ENCODE results near the gene EXOC4.
"Not testable (repeated sequence)": the region's sequence is repeated elsewhere in the genome, so short reads cannot be mapped to it uniquely, and the experiment has no call there.

EXOC4 gene

DNA sequence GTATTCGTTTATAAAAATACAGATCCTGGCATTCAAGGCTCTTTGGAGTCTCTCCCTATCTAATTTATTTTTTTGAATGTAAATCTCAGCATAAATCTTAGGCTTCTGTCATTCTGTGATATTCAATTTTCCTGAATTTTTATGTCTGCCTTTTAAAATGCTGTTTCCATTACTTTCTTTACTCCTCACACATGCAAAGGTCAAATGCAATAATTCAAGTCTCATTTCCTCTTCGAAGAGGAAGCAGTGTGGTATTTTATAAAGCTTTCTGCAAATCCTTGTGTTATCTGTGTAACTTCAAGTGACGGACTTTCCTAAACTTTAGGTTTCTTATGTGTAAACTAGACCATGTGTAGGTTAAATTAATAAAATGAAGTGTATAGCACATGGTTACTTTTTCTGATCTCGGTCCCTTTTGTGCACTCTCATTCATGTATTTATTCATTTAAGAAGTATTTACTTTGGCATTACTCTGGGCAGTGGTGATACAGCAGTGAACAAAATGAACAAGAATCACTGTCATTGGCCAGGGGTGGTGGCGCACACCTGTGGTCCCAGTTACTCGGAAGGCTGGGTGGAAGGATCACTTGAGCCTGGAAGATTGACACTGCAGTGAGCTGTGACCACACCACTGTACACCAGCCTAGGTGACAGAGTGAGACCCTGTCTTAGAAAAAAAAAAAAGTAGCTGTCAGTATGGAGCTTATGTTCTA is 332.2 kb downstream of the EXOC4 start:
- DNase-seq = no peak

DNA sequence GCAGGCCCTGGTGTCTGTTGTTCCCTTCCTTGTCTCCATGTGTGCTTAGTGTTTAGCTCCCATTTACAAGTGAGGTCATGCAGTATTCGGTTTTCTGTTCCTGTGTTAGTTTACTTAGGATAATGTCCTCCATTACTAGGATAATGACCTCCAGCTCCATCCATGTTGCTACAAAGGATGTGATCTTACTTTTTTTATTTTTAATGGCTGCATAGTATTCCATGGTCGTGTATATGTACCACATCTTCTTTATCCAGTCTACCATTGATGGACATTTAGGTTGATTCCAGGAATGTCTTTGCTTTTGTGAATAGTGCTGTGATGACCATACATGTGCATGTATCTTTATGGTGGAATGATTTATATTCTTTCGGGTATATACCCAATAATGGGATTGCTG is 333.4 kb downstream of the EXOC4 start:
- no peak for DNase-seq

DNA sequence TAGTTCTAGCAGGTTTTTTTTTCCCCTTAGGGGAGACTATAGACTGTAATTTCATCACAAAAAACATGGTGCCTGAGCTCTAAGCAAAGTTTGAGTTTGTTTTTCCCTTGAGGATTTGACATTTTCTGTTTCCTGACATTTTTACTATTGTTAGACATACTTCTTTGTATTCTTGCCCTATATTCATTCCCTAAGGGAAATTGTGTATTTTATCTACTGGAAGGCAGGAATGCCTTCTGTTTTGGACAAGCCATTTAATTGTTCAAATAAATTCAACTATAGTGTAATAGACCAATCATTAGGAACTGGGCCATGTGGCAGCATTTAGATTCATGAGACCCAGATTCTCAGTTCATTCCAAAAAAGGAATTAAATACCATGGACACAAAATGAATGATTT is 335.0 kb downstream of the EXOC4 start:
- no peak for DNase-seq

DNA sequence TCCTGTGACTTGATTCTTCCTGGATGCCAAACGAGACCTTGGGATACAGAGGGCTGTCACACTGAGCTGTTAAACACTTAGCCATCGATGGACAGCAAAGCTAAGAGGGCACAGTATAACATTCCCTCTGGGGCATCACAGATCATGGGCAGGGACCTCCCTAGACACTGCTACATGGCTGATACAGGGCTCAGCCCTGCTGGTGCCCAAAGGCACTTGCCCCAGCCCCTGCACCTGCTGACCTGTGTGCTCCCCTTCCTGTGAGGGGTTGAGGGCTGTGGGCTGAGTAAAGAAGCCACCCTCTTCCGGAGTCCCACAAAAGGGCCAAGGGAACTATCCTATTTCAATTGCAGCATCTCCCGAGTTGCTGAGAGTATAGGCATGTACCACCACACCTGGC is 337.9 kb downstream of the EXOC4 start:
- DNase-seq = no peak

DNA sequence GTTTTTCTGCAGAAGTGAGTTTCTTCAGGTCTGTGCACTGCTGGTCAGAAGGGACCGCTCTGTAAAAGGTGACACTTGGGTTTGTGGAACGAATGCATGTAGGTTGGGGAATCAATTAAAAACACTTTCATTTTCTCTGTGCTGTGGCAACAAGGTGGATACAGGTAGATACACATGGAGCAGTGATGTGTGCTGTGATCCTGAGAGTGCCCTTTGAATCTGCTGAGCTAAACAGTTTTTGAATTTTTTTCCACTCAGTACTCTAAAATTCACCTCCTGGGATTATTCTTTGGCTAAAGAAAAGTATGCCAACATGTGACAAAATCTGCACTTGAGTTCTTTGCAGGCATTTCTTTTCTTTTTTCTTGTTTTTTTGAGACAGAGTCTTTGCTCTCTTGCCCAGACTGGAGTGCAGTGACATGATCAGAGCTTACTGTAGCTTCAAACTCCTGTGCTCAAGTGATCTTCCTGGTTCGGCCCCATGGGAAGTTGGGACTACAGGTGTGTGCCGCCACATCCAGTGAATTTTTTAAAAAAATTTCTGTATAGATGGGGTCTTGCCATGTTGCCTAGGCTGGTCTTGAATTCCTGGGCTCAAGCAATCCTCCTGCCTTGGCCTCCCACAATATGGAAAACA is 338.9 kb downstream of the EXOC4 start:
- no peak for DNase-seq

DNA sequence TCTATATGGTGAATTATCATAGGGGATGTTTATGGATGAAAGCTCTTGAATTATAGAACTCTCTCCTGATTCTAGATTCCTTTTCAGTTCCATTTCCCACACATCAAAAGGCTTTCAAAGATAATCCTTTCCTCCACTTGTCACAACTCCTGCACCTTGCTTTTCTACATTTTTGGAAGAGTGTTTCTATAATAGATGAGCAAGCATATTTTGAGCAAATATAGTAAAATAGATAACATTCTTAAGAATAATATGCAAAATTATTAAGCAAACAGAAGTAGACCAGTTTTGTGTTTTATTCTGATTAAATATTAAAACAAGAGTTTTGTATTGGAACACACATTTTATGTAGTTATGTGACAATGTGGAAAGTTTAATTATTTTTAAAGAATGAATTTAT is 340.7 kb downstream of the EXOC4 start:
- DNase-seq = no peak

DNA sequence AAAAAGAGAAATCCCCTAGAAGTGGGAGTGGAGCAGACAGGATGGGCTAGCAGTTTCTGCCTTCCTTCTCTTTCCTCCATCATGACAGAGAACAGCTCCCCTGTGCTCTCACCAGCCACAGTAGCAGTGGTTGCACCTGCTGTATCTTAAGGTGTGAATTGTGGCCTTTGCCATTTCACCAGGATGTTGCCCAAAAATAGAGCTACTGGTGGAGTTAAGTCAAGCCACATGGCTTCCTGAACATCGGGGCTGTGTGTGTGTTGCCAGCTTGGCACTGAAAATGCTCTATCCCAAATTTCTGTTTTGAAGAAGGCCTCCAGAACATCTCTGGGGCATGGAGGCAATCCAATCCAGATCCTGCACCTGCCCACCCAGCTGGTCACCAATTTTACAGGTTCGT is 348.7 kb downstream of the EXOC4 start:
- no peak for DNase-seq

DNA sequence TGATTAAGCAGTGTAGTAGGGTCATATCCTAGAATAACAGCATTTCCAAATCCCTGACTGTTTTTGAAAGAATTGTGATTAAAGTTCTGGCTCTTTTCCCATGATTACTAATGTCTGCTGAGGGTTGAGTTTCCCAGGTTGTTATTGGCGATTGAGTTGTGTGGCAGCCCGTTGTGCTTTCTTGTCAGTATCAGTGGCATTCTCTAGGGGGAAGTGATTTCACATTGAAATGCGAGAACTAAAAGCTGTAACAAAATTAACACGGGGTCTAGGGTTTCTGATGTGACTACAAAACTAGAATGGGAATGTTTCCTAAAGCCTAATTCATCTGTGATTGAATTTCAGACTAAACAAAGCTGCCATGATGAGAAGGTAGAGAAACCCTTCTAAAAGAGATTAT is 349.4 kb downstream of the EXOC4 start:
- DNase-seq = no peak

DNA sequence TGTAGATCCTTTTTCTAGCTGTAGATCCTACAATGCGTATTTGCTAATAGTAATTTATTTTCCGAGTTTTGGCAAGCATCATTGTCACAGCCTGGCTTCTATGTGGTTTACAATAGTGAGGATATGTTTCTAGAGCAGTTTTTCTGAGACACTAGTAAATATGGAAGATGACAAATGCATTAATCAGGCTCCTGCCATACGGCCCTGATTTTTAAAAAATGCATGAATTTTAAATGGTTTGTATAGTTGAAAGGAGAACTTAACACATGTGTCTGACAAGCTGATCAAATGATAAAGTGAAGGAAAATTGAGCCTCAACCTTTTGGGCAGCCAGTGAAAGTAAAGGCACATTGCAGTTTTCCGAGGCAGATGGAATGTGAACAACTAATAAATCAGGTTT is 354.1 kb downstream of the EXOC4 start:
- DNase-seq = no peak

DNA sequence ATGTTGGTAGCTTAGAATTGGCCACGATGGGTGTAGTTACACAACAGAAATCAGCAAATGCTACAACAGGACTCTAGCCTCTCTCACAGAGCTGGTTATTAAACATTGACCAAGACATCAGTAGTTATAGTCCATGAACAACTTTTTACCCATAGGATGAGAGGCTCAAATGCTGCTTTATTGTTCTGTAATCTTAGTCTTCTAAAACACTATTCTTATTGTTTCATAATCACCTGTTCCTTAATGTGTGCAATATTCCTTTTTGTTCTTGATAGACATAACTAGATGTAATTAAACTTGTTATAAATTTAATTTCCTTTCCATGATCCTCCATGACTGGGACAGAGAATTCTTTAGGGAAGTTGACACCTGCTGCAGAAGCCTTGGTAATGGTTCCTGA is 356.9 kb downstream of the EXOC4 start:
- DNase-seq = no peak

DNA sequence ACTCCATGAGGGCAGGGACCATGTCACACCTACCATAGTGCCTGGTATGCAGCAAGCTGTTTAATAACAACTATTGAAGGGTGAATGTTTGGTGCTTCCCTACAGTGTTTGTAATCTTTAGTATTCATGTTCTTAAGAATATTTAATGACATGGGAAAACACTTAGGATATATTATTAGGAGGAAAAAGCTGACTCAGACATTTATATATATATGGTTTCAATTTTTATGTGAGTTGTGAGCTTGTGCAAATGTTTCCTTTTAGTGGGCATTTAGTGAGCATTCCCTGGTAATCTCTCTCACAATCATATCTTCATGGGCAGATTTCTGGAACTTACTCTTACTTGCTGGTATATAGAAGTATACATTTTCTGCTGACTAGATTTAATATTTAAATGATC is 359.1 kb downstream of the EXOC4 start:
- DNase-seq = no peak

DNA sequence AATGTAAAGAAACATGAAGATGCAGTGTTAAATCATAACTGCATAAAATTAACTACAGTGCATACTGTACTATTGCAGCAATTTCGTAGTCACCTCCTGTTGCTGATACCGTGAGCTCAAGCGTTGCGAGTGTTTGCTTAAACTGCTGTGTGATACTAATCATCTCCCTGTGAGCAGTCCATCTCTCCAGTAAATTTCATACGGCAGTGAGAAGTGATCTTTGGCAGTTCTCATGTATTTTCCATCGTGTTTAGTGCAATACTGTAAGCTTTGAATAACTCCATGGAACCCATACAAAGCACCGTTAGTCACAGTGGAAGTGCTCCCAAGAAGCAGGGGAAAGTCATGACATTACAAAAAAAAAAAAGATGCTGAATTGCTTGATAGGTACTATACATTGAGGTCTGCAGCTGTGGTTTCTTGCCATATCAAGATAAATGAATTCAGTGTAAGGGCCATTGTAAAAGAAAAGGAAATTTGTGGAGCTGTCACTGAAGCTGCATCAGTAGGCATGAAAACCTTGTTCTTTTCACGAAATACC is 360.4 kb downstream of the EXOC4 start:
- no peak for DNase-seq

DNA sequence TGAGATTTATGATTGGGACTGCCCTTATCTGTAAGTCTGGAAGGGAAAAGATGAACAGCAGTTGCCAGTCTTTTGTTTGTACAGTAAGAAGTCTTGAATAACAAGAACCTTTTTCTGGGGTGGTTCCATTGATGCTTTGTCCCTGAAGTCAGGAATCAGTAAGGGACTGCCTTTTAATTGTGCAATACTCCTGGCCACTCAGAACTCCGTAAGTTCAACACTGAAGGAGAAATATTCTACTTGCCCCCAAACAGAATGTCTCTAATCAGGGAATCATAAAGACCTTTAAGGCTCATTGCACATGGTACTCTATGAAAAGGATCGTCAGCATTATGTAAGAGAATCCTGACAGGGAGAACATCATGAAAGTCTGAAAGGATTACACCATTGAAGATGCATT is 361.4 kb downstream of the EXOC4 start:
- DNase-seq = no peak

DNA sequence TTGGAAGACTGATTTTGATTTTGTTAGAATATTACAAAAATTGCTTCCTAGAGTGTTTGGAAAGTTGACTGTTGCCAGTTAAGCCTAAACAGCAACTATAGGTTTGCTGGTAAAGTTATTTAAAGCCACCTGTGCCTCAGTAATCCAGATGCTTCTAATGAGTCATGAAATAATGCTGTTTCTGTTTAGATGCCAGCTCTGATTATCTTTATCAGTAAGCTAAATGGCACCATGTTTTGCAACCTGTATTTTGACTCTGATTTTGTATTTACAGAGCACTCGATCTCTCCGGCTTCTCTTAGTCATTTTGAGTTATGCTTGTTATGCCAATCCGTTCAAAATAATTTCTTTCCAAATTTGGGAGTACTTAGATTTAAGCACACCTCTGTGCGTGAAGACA is 366.1 kb downstream of the EXOC4 start:
- no peak for DNase-seq

DNA sequence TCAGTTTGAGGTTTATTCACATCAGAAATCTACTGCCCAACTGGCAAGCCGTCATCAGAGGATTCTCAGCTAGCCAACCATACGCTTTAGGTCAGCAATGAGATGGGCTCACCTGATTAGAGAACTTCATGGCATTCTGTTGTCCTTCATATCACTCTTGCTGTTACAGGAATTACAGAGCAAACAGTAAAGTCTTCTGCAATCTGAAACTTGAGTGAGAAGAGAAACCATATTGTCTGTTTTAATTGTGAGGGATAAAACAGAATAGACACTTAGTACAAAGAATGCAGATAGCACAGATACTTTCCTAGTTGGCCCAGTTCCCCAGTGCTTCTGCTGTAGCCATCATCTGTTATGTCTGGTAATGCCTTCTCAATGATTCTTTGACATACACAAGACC is 366.6 kb downstream of the EXOC4 start:
- DNase-seq = no peak

DNA sequence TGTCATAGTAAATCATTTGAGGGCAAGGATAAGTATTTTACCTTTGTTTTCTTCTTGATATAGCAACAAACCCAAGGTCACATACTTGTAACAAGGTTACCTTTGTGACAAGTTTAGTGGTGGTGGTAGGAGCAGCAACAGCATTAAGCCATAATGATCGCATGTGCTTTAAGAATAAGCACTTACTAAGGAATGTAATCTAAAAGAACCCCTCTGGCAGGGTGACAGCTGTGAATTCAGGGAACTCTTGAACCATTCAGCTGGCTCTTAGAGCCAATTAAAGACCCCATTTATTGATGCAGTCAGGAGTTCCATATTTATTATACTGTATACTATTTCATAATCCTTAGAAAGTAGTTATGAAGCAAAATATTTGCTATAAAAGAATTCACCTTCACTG is 370.8 kb downstream of the EXOC4 start:
- DNase-seq = no peak

DNA sequence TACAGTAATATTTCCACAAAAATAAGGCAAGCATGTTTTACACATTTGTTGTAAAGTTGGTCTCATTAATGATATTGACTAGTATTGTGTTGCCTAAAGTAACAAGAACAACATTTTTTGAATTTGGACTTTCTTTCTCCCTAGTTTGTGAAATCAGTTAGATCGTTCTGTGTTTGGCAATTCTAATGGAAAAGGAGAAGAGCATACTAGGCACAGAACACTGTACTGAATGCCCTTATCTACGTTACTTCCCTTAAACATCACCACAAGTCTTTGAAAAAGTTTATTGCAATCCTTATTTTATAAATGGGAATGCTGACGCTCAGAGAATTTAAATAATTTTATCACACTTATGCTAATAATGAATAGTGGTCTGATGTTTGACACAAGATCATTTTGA is 372.2 kb downstream of the EXOC4 start:
- DNase-seq = no peak

DNA sequence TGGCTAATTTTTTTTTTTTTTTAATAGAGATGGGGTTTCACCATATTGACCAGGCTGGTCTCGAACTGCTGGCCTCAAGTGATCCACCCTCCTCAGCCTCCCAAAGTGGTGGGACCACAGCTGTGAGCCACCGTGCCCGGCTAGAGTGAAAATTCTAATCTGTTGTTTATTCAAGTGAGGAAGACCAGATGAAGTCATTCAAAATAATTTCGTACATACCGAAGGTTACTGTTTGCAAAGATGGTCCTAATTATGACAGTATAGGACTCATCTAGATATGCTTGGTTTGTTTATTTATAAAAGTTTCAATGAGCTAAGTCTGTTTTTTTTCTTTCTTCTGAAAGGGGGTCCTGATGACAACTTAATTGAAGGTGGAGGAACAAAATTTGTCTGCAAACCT is 376.8 kb downstream of the EXOC4 start:
- DNase-seq = no peak

DNA sequence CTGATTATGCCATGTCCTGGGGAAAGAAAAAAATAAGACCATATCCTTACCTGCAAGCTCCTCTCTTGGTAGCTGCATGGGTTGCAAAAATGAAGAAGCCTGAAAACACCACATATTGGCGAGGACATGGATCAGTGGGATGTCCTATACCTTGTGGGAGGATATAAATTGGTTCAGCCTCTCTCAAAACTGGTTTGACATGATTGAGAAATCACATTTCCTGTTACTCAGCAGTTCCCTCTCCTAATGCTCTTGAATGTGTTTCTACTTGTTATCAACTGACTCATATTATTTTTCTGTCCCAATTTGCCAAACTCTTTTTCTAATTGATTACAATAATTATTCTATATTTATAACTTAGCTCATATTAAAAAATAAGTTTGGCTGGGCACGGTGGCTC is 380.2 kb downstream of the EXOC4 start:
- DNase-seq = no peak

DNA sequence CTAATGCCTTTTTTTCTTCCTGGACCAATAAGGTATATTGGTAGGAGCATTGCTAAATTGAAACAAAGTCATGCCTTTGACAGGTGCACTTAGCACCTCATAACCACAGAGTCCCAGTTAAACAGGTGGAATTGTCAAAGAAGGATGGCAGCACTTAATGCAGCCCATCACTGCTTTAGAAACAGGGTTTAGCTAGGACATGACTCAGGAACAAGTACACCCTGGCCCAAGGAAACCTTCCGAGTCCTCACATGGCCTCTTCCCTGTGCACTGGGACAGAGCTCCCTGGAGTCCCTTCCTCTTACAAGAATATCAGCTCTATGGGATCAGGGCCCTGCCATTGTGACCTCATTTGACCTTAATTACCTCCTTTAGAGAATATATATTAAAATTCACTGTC is 382.7 kb downstream of the EXOC4 start:
- DNase-seq = no peak

DNA sequence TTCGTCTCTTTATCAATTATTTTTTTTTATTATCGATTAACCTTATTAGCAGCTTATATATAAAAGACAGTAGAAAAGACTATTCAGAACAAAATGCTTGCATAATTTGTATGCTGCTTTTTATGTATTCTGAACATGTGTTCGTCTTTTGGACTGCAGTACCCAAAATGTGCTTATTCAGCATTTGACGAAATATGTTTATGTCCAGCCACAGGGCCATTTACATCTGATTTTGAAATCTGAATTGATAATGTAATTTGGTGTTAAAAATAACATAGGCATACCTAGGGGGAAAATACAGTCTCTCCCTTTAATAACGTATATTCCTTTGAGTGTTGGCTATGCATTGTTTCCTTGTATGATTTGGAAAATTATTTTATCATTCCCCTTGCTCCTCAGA is 386.0 kb downstream of the EXOC4 start:
- DNase-seq = no peak

DNA sequence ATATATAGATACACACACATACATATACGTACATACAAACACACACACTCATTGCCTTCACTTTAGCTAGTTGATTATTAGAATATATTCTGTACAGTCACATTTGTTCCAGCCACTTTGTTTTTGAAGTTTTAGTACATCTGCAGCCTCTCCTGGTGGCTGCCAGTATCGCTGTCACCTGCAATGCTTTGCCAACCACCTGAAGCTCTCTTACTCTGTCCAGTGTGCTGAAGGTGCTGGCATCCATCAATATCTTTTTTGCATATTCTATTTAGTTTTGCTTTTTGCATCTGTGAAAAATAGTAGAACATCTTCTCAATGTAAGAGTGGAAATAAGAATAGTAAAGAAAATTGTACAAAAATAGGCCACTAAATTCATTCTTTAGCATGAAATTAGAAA is 388.6 kb downstream of the EXOC4 start:
- DNase-seq = no peak

DNA sequence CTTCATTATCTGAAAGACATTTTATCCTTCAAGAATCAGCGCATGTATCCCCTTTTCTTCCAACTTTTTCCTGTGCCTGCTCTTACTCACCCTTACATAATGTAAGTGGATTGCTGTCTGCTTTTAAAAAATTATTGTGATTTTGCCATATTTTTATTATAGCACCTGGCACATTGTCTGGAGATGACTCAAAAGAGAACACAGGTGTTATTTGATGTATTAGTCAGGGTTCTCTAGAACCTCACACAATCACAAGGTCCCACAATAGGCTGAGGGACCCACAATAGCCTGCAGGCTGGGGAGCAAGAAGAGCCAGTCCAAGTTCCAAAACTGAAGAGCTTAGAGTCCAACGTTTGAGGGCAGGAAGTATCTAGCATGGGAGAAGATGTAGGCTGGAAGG is 390.0 kb downstream of the EXOC4 start:
- no peak for DNase-seq

DNA sequence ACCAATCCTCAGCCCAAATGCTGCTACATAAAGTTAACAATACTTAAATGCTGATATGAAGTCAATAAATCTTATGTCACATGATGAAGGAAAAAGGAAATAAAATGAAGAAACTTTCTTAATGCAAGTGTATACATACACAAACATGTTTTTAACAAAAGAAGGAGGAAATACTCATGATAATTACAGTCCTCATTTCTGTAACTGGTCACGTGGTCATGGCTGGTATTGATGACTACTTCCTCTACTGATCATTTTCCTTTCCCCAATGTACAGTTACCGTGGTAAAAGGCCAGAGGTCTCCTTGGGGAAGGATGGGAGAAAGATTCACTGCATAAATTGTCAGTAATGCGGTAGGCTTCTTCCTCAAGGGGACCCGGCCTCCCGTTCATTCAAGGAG is 390.8 kb downstream of the EXOC4 start:
- not testable (repeated sequence) for DNase-seq

DNA sequence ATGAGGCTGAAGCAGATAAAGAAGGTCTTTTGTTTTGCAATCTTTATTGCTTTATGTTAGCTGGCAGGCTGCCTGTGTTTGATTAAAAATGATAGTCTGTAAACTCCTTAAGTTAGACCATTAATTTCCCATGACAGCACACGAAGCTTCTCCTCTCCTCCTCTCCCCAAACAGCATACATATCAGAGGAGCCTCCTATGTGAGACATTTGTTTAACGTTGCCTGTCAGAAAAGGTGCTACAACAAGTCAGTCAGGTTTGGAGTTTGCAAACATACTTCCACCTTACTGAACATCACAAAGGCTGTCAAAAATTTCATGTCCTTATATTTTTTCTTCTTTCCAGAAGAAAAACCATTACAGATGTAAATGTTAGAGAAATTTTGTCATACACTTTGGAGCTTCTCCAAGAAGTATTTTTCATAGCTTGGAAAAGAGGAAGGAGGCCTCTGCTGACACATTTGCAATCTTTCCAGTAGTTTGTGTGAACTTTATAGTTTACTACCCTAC is 393.1 kb downstream of the EXOC4 start:
- no peak for DNase-seq
